IMR-90 (cell line): ENCODE results near the gene AIFM2. TPM values are rescaled to one million over a fixed set of nuclear protein-coding genes. Genes with fewer than 3 reads are reported as not detected.

ENCODE experiments used
- ATAC-seq: fragments of 200-7000 bp; cut with Tn5 transposase; 2 replicates; pipeline ENCODE4 v1.9.1; 2020; ENCODE audit warnings: low read depth, mild to moderate bottlenecking, moderate library complexity
- BruUV-seq: library from RNA; stranded (reverse); fragments of 400-500 nt; replicated peaks from 2 replicates; lab custom pipeline; 2021; lab: Mats Ljungman, UMichigan
- CTCF ChIA-PET: fragments of 300-600 bp; formaldehyde crosslinking; extraction: SDS; loops from one replicate; lab custom pipeline; 2021; ENCODE audit warnings: antibody characterized with exemption; lab: Yijun Ruan, JAX
- POLR2A ChIA-PET: fragments of 300-600 bp; sonication (Branson Sonifier 250); formaldehyde crosslinking; loops from one replicate; lab custom pipeline; 2022; ENCODE audit warnings: antibody characterized with exemption; ENCODE audit not compliant: unreplicated experiment; lab: Charles Lee
- DNase-seq: peaks from one replicate; pipeline ENCODE4 v3.0.0; 2013
- H2AFZ ChIP-seq: replicated peaks from 2 replicates; pipeline ENCODE3; 2013; ENCODE audit warnings: low read length, mild to moderate bottlenecking; ENCODE audit not compliant: poor library complexity
- H2AK5ac ChIP-seq: 2 replicates; pipeline ENCODE4 v1.6.1; 2013; ENCODE audit warnings: low read depth, low read length, inconsistent platforms
- H2AK9ac ChIP-seq: replicated peaks from 2 replicates; pipeline ENCODE3; 2013; ENCODE audit warnings: mild to moderate bottlenecking, low read depth, low read length, moderate library complexity; ENCODE audit not compliant: poor library complexity
- H2BK120ac ChIP-seq: 2 replicates; pipeline ENCODE4 v1.6.1; 2013; ENCODE audit warnings: low read depth, low read length, inconsistent platforms
- H2BK15ac ChIP-seq: 3 replicates; pipeline ENCODE4 v1.6.1; 2013; ENCODE audit warnings: low read depth, low read length, inconsistent platforms
- H2BK20ac ChIP-seq: 2 replicates; pipeline ENCODE4 v1.6.1; 2013; ENCODE audit warnings: low read depth, mild to moderate bottlenecking, inconsistent platforms, low read length, moderate library complexity
- H2BK5ac ChIP-seq: 2 replicates; pipeline ENCODE4 v1.6.1; 2013; ENCODE audit warnings: mild to moderate bottlenecking, low read depth, low read length, inconsistent platforms; ENCODE audit not compliant: poor library complexity, severe bottlenecking
- H3K14ac ChIP-seq: replicated peaks from 2 replicates; pipeline ENCODE4 v1.6.1; 2013; ENCODE audit warnings: low read depth, low read length, inconsistent platforms
- H3K18ac ChIP-seq: 2 replicates; pipeline ENCODE4 v1.6.1; 2013; ENCODE audit warnings: low read depth, low read length, control low read depth
- H3K23ac ChIP-seq: 2 replicates; pipeline ENCODE4 v1.6.1; 2013; ENCODE audit warnings: low read depth, low read length, inconsistent platforms
- H3K27ac ChIP-seq: 2 replicates; pipeline ENCODE4 v1.5.1; 2013; ENCODE audit warnings: mild to moderate bottlenecking, control low read depth, low read length; ENCODE audit not compliant: insufficient read depth
- H3K27me3 ChIP-seq: 2 replicates; pipeline ENCODE4 v1.6.1; 2013; ENCODE audit warnings: low read length; ENCODE audit not compliant: control insufficient read depth, insufficient read depth
- H3K36me3 ChIP-seq: 2 replicates; pipeline ENCODE4 v1.6.1; 2013; ENCODE audit warnings: low read length, mixed read lengths; ENCODE audit not compliant: control insufficient read depth, insufficient read depth
- H3K4ac ChIP-seq: 2 replicates; pipeline ENCODE4 v1.6.1; 2013; ENCODE audit warnings: low read depth, low read length, inconsistent platforms
- H3K4me1 ChIP-seq: 2 replicates; pipeline ENCODE4 v1.6.1; 2013; ENCODE audit warnings: low read length, mixed read lengths; ENCODE audit not compliant: control insufficient read depth, insufficient read depth
- H3K4me2 ChIP-seq: 2 replicates; pipeline ENCODE4 v1.6.1; 2013; ENCODE audit warnings: low read depth, mild to moderate bottlenecking, control low read depth, low read length, moderate library complexity
- H3K4me3 ChIP-seq: 2 replicates; pipeline ENCODE4 v1.5.1; 2013; ENCODE audit warnings: low read depth, mild to moderate bottlenecking, control low read depth, low read length, moderate library complexity; ENCODE audit not compliant: insufficient read depth
- H3K56ac ChIP-seq: 2 replicates; pipeline ENCODE4 v1.6.1; 2013; ENCODE audit warnings: low read length, inconsistent platforms; ENCODE audit not compliant: insufficient read depth; ENCODE audit errors: extremely low read depth
- H3K79me1 ChIP-seq, 2 experiments: 2 replicates each; pipeline ENCODE4 v1.6.1; 2013; ENCODE audit warnings: low read length in 2 of 2, inconsistent platforms in 1 of 2, low read depth in 1 of 2
- H3K9ac ChIP-seq: 2 replicates; pipeline ENCODE4 v1.6.1; 2013; ENCODE audit warnings: low read depth, low read length, control low read depth
- H3K9me1 ChIP-seq: 2 replicates; pipeline ENCODE4 v1.6.1; 2013; ENCODE audit warnings: low read length, inconsistent platforms; ENCODE audit not compliant: insufficient read depth
- H3K9me3 ChIP-seq: 2 replicates; pipeline ENCODE4 v1.6.1; 2013; ENCODE audit warnings: low read length; ENCODE audit not compliant: control insufficient read depth, insufficient read depth
- H4K20me1 ChIP-seq: 2 replicates; pipeline ENCODE4 v1.6.1; 2013; ENCODE audit warnings: low read length, inconsistent platforms; ENCODE audit not compliant: insufficient read depth
- H4K5ac ChIP-seq: 2 replicates; pipeline ENCODE4 v1.6.1; 2013; ENCODE audit warnings: mild to moderate bottlenecking, low read depth, low read length, control low read depth
- H4K8ac ChIP-seq, 2 experiments: 2 replicates each; pipeline ENCODE4 v1.6.1; 2013; ENCODE audit warnings: low read depth in 2 of 2, low read length in 2 of 2, control low read depth in 1 of 2, inconsistent platforms in 1 of 2
- H4K91ac ChIP-seq: 2 replicates; pipeline ENCODE4 v1.6.1; 2013; ENCODE audit warnings: low read depth, low read length, inconsistent platforms; ENCODE audit not compliant: insufficient read depth
- BHLHE40 ChIP-seq: fragments of 150-350 bp; IDR thresholded peaks from 2 replicates; pipeline ENCODE4 v1.6.1; 2016; ENCODE audit warnings: mild to moderate bottlenecking, low read depth, low read length
- CEBPB ChIP-seq: IDR thresholded peaks from 2 replicates; pipeline ENCODE4 v1.6.1; 2012; ENCODE audit warnings: low read depth, low read length, improper control_type of control experiment
- CHD1 ChIP-seq: IDR thresholded peaks from 2 replicates; pipeline ENCODE4 v1.6.1; 2012; ENCODE audit warnings: low read depth, low read length, improper control_type of control experiment
- CTCF ChIP-seq: conservative IDR thresholded peaks from 2 replicates; pipeline ENCODE4 v1.5.1; 2012; ENCODE audit warnings: mild to moderate bottlenecking, low read depth, low read length, improper control_type of control experiment
- ELK1 ChIP-seq: fragments of 150-350 bp; IDR thresholded peaks from 2 replicates; pipeline ENCODE4 v1.6.1; 2016; ENCODE audit warnings: low read depth, mild to moderate bottlenecking, low read length, moderate library complexity, borderline replicate concordance
- FOS ChIP-seq: fragments of 150-350 bp; IDR thresholded peaks from 2 replicates; pipeline ENCODE4 v1.6.1; 2016; ENCODE audit warnings: low read depth, low read length
- MAFK ChIP-seq: IDR thresholded peaks from 2 replicates; pipeline ENCODE4 v1.6.1; 2012; ENCODE audit warnings: low read depth, low read length, improper control_type of control experiment
- MAZ ChIP-seq: IDR thresholded peaks from 2 replicates; pipeline ENCODE4 v1.6.1; 2012; ENCODE audit warnings: low read depth, mild to moderate bottlenecking, low read length, improper control_type of control experiment, moderate library complexity, borderline replicate concordance
- MXI1 ChIP-seq: IDR thresholded peaks from 2 replicates; pipeline ENCODE4 v1.6.1; 2012; ENCODE audit warnings: low read depth, mild to moderate bottlenecking, low read length, moderate library complexity, borderline replicate concordance
- NFE2L2 ChIP-seq: fragments of 150-350 bp; IDR thresholded peaks from 2 replicates; pipeline ENCODE4 v1.6.1; 2016; ENCODE audit warnings: low read depth, mild to moderate bottlenecking, low read length
- POLR2A ChIP-seq: IDR thresholded peaks from 2 replicates; pipeline ENCODE4 v1.6.1; 2012; ENCODE audit warnings: mild to moderate bottlenecking, low read depth, low read length
- RAD21 ChIP-seq: IDR thresholded peaks from 2 replicates; pipeline ENCODE4 v1.6.1; 2012; ENCODE audit warnings: low read length, improper control_type of control experiment
- RCOR1 ChIP-seq: IDR thresholded peaks from 2 replicates; pipeline ENCODE4 v1.6.1; 2012; ENCODE audit warnings: mild to moderate bottlenecking, low read length, improper control_type of control experiment; ENCODE audit not compliant: insufficient replicate concordance
- RFX5 ChIP-seq: IDR thresholded peaks from 2 replicates; pipeline ENCODE4 v1.8.0; 2012; ENCODE audit warnings: low read depth, mild to moderate bottlenecking, low read length, moderate library complexity
- SMC3 ChIP-seq: fragments of 150-350 bp; IDR thresholded peaks from 2 replicates; pipeline ENCODE4 v1.6.1; 2016; ENCODE audit warnings: low read depth, mild to moderate bottlenecking, antibody characterized with exemption, low read length, moderate library complexity
- USF2 ChIP-seq: fragments of 150-350 bp; IDR thresholded peaks from 2 replicates; pipeline ENCODE4 v1.6.1; 2017; ENCODE audit warnings: mild to moderate bottlenecking, antibody characterized with exemption, low read length, low read depth
- WGBS, 2 experiments: methylation state at CpG; one replicate each; pipeline versions ENCODE4 v1.1.5 to v1.1.7; 2013; ENCODE audit warnings: missing lambda C conversion rate in 2 of 2; ENCODE audit not compliant: insufficient read length in 1 of 2; ENCODE audit errors: extremely low coverage in 2 of 2; 5-methylcytosine and 5-hydroxymethylcytosine counted together
- dilution Hi-C: fragments of 300-500 bp; cut with HindIII; formaldehyde crosslinking; loops from one replicate; pipeline ENCODE4 v1.14.3; 2018; ENCODE audit warnings: low sequenced_read_pairs; ENCODE audit not compliant: unreplicated experiment
- in situ Hi-C: fragments of 300-500 bp; cut with MboI; formaldehyde crosslinking; loops from 3 replicates; pipeline ENCODE4 v1.14.3; 2019; ENCODE audit warnings: low sequenced_read_pairs, inconsistent platforms, mixed read lengths
- intact Hi-C: fragments of 100-400 bp; cut with micrococcal nuclease; formaldehyde crosslinking; loops from 2 replicates; pipeline ENCODE4 v1.10.0; 2022
- polyA plus RNA-seq, 3 experiments: library from polyadenylated mRNA; depleted of rRNA; stranded (reverse); fragments of >200 nt; gene quantifications; 2 replicates each; pipeline ENCODE4 v1.2.3, GENCODE V29; 2012; ENCODE audit warnings: low replicate concordance in 1 of 3
- total RNA-seq: library from RNA; depleted of rRNA; stranded (reverse); fragments of >200 nt; gene quantifications from 2 replicates; pipeline ENCODE4 v1.2.3, GENCODE V29; 2012

AIFM2 gene
- total and polyA plus RNA-seq, 2 of the 4 experiments (the other 2 are of a cell fraction) = 2.0 to 4.6 TPM

GRCh38 chr10:70162151-70162891 is 29.7 kb upstream of the AIFM2 start:
- no peak overlapping the region for H2AK9ac ChIP-seq
- peaks cover 24% of the 10 kb centered on the region for H3K36me3 ChIP-seq
- WGBS, 2 experiments = no CpG with 5 or more reads among the region's 2 CpGs
- no peak overlapping the region for H3K14ac ChIP-seq
- dilution Hi-C loops (no loop called here), intact Hi-C loops (no loop called here), in situ Hi-C loops (no loop called here)
- H2BK20ac ChIP-seq = no peak overlapping the region
- no peak overlapping the region for H4K8ac ChIP-seq
- no peak overlapping the region for H2BK5ac ChIP-seq
- no peaks in the 10 kb centered on the region for H3K9me3 ChIP-seq
- TF ChIP-seq MAFK (no peak), USF2 (no peak), NFE2L2 (no peak), RCOR1 (no peak), ELK1 (no peak), POLR2A (no peak), CHD1 (no peak), CEBPB (no peak), MAZ (no peak), FOS (no peak), MXI1 (no peak), SMC3 (no peak), RAD21 (no peak), BHLHE40 (no peak), RFX5 (no peak), CTCF (no peak)
- H2BK15ac ChIP-seq = no peak overlapping the region
- no peak for ATAC-seq
- H3K4me2 ChIP-seq = peak overlapping the region; percentile 8; the same call in 1 of the 2 replicates
- H3K4me1 ChIP-seq = peaks cover 9% of the 10 kb centered on the region
- H2AK5ac ChIP-seq = no peak overlapping the region
- peaks cover 22 to 65% of the 10 kb centered on the region in 2 experiments for H3K79me1 ChIP-seq
- CTCF ChIA-PET = no interaction called here
- no peak overlapping the region for H3K4ac ChIP-seq
- H3K27me3 ChIP-seq = no peaks in the 10 kb centered on the region
- POLR2A ChIA-PET = no interaction called here
- H4K91ac ChIP-seq = no peak overlapping the region
- H4K20me1 ChIP-seq = peaks cover 82% of the 10 kb centered on the region
- H3K23ac ChIP-seq = no peak overlapping the region
- no peak overlapping the region for H3K56ac ChIP-seq
- H2BK120ac ChIP-seq = no peak overlapping the region
- H2AFZ ChIP-seq = no peak overlapping the region
- H3K18ac ChIP-seq = no peak overlapping the region
- H4K5ac ChIP-seq = no peak overlapping the region
- H3K9ac ChIP-seq = no peak overlapping the region
- peaks cover 8% of the 10 kb centered on the region for H3K9me1 ChIP-seq
- H3K27ac ChIP-seq = peak overlapping the region; percentile 32; the same call in 1 of the 2 replicates
- no peak for DNase-seq
- no peak overlapping the region for H3K4me3 ChIP-seq
- BruUV-seq = no TSS peak
